Measurements from ENCODE around the gene LRRFIP2.
"Not testable (repeated sequence)": the region's sequence is repeated elsewhere in the genome, so short reads cannot be mapped to it uniquely, and the experiment has no call there.

Gene LRRFIP2

GRCh38 chr3:37144806-37145205 lies 29.6 kb downstream of the LRRFIP2 start:
- no peak for DNase-seq (ENCODE audit: low read depth)

- DNase-seq (ENCODE audit: low read depth): no peak
Observed at GRCh38 chr3:37143821-37144220, 30.6 kb downstream of the LRRFIP2 start.

GRCh38 chr3:37141676-37142075 lies 32.7 kb downstream of the LRRFIP2 start:
- DNase-seq (ENCODE audit: low read depth): no peak

DNA sequence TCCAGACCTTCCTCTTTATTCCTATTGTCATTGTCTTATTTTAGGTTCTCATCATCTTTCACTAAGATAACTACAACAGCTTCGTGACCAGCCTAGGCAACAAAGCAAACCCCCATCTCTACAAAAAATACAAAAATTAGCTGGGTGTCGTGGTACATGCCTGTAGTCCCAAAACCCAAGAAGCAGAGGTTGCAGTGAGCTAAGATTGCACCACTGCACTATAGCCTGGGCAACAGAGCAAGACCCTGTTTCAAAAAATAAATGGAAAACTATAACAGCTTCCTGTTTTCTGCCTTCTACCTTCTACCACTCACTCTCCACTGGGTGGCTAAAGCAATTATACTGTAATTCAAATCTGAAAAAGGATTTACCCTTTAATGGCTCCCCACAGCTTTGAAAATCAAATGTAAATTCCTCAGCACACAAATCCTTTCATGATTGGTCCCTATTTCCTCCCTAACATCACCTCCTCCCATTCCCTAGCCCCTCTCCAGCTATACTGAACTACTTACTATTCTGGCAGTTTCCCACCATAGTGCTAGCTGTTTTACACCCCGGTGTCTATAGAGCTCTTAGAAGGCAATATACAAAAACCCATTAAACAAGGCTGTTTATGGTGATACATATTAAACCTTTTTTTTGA lies 33.4 kb downstream of the LRRFIP2 start:
- no peak for DNase-seq (ENCODE audit: low read depth)

- DNase-seq (ENCODE audit: low read depth): no peak
Observed at GRCh38 chr3:37139567-37140052, 34.8 kb downstream of the LRRFIP2 start.

GRCh38 chr3:37138816-37139215 lies 35.6 kb downstream of the LRRFIP2 start:
- DNase-seq (ENCODE audit: low read depth): no peak

- no peak for DNase-seq (ENCODE audit: low read depth)
Observed at GRCh38 chr3:37137516-37137915, 36.9 kb downstream of the LRRFIP2 start.

DNA sequence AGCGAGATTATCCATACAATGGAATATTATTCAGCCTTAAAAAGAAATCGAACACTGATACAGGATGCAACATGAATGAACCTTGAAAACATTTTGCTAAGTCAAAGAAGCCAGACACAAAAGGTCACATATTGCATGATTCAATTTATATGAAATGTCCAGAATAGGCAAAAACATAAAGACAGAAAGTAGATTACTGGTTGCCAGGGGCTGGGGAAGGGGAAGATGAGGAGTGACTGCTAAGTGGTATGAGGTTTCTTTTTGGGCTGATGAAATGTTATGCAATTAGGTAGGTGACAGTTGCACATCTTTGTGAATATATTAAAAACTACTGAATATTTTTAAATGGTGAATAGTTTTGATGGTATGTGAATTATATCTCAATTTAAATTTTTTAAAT lies 38.3 kb downstream of the LRRFIP2 start:
- DNase-seq (ENCODE audit: low read depth): no peak

DNA sequence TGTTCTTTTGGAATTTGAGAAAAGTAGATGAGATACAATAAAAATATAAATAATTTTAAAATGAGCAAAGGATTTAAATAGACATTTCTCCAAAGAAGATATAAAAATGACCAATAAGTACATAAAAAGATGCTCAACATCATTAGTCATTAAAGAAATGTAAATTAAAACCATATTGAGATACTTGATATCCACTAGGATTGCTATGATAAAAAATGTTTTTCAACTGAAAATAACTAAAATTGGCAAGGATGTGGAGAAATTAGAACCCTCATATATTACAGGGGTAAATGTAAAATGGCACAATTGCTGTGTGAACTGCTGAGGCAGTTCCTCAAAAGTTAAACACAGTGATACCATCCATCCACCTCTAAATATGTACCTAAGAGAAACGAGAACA lies 38.8 kb downstream of the LRRFIP2 start:
- no peak for DNase-seq (ENCODE audit: low read depth)

- DNase-seq (ENCODE audit: low read depth): no peak
Observed at GRCh38 chr3:37132334-37132733, 42.0 kb downstream of the LRRFIP2 start.

DNA sequence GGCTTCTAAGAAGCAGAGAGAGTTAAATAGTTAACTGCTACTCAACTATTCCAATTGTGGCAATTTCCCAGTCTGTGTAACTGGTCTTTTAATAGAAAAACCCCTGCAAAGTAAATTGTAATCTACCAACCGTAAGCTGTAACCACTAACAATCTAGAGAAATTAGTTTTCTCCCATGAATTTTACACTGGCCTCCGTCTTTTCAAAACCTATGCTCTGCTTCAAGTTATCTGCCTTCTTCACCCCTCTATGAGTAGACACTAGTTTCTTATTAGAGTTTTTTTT lies 42.6 kb downstream of the LRRFIP2 start:
- DNase-seq (ENCODE audit: low read depth): no peak

- DNase-seq (ENCODE audit: low read depth): no peak
Observed at GRCh38 chr3:37130984-37131859, 43.2 kb downstream of the LRRFIP2 start.

- DNase-seq (ENCODE audit: low read depth): no peak
Observed at GRCh38 chr3:37130448-37130847, 43.9 kb downstream of the LRRFIP2 start.

DNA sequence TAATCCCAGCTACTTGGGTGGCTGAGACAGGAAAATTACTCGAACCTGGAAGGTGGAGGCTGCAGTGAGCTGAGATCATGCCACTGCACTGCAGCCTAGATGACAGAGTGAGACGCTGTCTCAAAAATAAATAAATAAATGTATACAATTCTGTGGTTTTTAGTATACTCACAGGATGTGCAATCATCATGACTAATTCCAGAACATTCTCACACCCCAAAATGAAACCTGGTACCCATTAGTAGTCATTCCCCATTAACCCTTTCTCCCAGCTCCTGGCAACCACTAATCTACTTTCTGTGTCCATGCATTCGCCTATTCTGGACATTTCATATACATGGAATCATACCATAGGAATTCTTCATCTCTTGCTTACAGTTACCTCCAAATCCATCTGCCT lies 44.5 kb downstream of the LRRFIP2 start:
- no peak for DNase-seq (ENCODE audit: low read depth)

DNA sequence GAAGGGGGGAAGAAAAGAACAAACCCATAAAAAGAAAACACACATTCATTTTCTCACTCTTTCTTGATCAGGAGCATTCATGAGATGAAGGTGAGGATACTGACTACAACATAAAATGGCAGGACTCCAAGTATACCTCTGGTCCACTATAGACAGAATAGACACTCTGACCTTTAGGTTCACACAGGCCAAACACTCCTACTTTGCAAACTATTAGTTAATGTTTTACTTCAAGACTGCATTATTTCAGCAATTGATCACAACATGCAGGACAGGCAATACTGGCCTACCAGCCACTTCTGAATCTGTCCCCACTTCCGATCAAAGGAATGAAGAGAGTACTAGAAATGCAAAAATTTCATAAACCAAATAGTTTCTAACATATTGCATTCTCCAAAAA lies 47.0 kb downstream of the LRRFIP2 start:
- DNase-seq (ENCODE audit: low read depth): no peak

GRCh38 chr3:37126856-37127255 lies 47.5 kb downstream of the LRRFIP2 start:
- DNase-seq (ENCODE audit: low read depth): no peak

DNA sequence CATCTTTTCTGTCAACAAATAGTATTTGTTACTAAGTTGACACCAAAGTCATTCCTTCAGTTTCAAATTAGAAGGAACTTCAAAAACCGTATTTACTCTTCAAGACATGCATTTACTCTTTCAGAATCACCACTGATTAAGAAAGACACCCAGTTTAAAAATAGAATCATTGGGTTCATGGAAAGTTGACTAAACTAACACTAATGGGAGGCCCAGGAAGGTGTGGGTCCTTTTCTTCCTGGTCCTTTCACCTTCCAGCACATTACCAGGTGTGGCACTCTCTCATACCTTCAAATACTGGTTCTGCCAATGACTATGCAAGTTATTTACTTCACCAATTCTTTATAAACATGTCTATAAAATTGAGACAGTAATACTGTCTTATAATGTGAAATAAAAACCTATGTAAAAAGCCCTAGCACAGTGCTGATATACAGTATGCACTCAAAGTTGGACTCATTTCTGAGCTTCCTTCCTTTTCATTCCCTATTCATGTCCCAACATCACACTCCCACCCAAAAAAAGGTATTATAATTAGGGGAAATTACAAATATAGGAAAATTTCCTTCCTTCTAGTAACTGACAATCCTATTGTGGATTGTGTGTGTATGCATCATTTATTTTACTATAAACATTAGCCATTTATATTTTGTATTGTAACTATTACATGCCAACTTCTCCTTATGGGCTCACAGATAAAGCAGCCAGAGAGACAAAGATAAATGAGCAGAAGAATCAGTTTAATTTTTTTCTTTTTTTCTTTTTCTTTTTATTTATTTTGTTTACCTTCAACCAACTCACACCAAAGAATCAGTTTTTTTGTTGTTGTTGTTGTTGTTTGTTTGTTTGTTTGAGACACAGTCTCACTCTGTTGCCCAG lies 48.9 kb downstream of the LRRFIP2 start:
- no peak for DNase-seq (ENCODE audit: low read depth)

DNA sequence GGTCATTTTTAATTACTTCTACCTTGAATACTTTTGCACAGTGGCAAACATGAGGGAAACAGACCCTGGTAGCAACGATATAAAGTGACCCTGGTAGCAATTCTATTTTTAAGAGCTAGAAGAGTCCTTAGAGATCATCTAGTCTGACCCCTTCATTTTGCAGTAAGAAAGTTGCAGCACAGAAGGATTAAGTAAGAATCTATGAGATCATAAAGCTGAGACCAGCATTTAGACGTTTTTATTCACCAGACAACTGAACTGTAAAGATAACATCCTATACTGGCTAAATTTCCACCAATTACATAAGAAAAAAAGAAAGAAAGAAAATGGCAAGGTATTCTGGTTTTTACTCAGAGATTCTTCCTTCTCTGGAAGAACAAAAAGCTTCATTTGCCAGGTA lies 49.9 kb downstream of the LRRFIP2 start:
- DNase-seq (ENCODE audit: low read depth): no peak

DNA sequence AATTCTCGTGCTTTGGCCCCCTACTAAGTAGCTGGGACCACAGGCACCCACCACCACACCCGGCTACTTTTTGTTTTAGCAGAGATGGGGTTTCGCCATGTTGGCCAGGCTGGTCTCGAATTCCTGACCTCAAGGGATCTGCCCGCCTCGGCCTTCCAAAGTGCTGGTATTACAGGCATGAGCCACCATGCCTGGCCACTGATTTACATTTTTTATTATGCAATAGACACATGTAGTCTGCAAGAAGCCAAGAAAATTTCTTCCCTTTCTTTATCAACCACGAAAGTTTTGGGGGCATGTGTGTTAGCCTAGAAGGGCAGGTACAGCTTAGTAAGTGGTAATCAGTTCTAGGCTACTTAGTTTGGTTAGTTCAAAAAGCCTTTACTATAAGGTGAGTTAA lies 51.1 kb downstream of the LRRFIP2 start:
- DNase-seq (ENCODE audit: low read depth): no peak

- DNase-seq (ENCODE audit: low read depth): not testable (repeated sequence)
Observed at GRCh38 chr3:37122069-37122468, 52.3 kb downstream of the LRRFIP2 start.

GRCh38 chr3:37118163-37118562 lies 56.2 kb downstream of the LRRFIP2 start:
- DNase-seq (ENCODE audit: low read depth): no peak

- no peak for DNase-seq (ENCODE audit: low read depth)
Observed at GRCh38 chr3:37117548-37117947, 56.8 kb downstream of the LRRFIP2 start.

- no peak for DNase-seq (ENCODE audit: low read depth)
Observed at GRCh38 chr3:37116998-37117397, 57.4 kb downstream of the LRRFIP2 start.

Data from GM04503 (cell line).